Lung (tissue), 12 donors: ENCODE results near the gene E4F1. TPM values are rescaled to one million over a fixed set of nuclear protein-coding genes. Genes with fewer than 3 reads are reported as not detected.

Experiments used
- ATAC-seq: fragments of 200-7000 bp; cut with Tn5 transposase; one replicate; pipeline ENCODE4 v1.9.1; 2020; ENCODE audit warnings: moderate number of reproducible peaks; ENCODE audit not compliant: insufficient read depth, low FRiP score
- DNase-seq, 3 donors: peaks; one replicate each; pipeline ENCODE4 v3.0.0-alpha.2; 2013 to 2017
- H3K27ac ChIP-seq, 2 donors: one replicate each; pipeline ENCODE4 v1.5.1; 2013; ENCODE audit warnings: mild to moderate bottlenecking in 2 of 2, moderate library complexity in 2 of 2, control low read depth in 1 of 2, inconsistent platforms in 1 of 2, low read depth in 1 of 2, low read length in 1 of 2
- H3K27me3 ChIP-seq, 3 donors: one replicate each; pipeline ENCODE4 v1.5.1; 2013; ENCODE audit warnings: low read length in 2 of 3; ENCODE audit not compliant: control insufficient read depth in 3 of 3, insufficient read depth in 3 of 3
- H3K36me3 ChIP-seq, 4 donors: one replicate each; pipeline ENCODE4 v1.5.1; 2013; ENCODE audit warnings: low read length in 4 of 4, mild to moderate bottlenecking in 1 of 4, moderate library complexity in 1 of 4; ENCODE audit not compliant: control insufficient read depth in 4 of 4, insufficient read depth in 4 of 4
- H3K4me1 ChIP-seq, 5 donors: one replicate each; pipeline ENCODE4 v1.5.1; 2013; ENCODE audit warnings: low read length in 5 of 5, mild to moderate bottlenecking in 2 of 5, moderate library complexity in 1 of 5; ENCODE audit not compliant: control insufficient read depth in 5 of 5, insufficient read depth in 5 of 5
- H3K4me3 ChIP-seq: one replicate; pipeline ENCODE4 v1.5.1; 2013; ENCODE audit warnings: mild to moderate bottlenecking, control low read depth, moderate library complexity
- H3K9ac ChIP-seq, 2 donors: one replicate each; pipeline ENCODE4 v1.5.1; 2013; ENCODE audit warnings: low read length in 2 of 2, control low read depth in 1 of 2; ENCODE audit not compliant: insufficient read depth in 1 of 2
- H3K9me3 ChIP-seq, 4 donors: one replicate each; pipeline ENCODE4 v1.5.1; 2013; ENCODE audit warnings: low read length in 3 of 4, mild to moderate bottlenecking in 1 of 4, moderate library complexity in 1 of 4; ENCODE audit not compliant: control insufficient read depth in 4 of 4, insufficient read depth in 3 of 4
- CTCF ChIP-seq: IDR thresholded peaks from 2 replicates; pipeline ENCODE4 v1.5.1; 2012; ENCODE audit warnings: mild to moderate bottlenecking; ENCODE audit errors: control extremely low read depth, extremely low read depth
- WGBS, 2 donors: extraction: QIAGEN DNeasy Blood & Tissue Kit; methylation state at CpG; one replicate each; pipeline ENCODE4 v1.1.7; 2013; 5-methylcytosine and 5-hydroxymethylcytosine counted together
- polyA plus RNA-seq, 2 donors: library from polyadenylated mRNA; stranded (reverse); fragments of 200-250 nt; gene quantifications; one replicate each; pipeline ENCODE4 v1.2.1, GENCODE V29; 2013
- total RNA-seq, 2 donors: library from RNA; depleted of rRNA in 1 of 2; stranded (reverse); fragments of >200 nt in 1 of 2; gene quantifications; one replicate each; pipeline ENCODE4 v1.2.1, GENCODE V29; 2014 to 2021
- donor health status: control.
- donor health status: control.
- donor health status: Bipolar disorder and iron deficiency.
- donor health status: healthy.
- donor health status: DM: yes; HTN: yes; CAD: no.

Gene E4F1
- total and polyA plus RNA-seq, 4 donors, result 21.0 to 30.2 (median 24.8) TPM

GRCh38 chr16:2180962-2181923 lies 42.1 kb upstream of the E4F1 start:
- H3K27ac ChIP-seq, result no peak overlapping the region
- H3K4me1 ChIP-seq, result no peaks in the 10 kb centered on the region
- peaks cover 0 to 20% (median 2%) of the 10 kb centered on the region in 4 donors for H3K36me3 ChIP-seq
- no peak for ATAC-seq
- H3K9me3 ChIP-seq, result no peaks in the 10 kb centered on the region
- no peak for DNase-seq
- H3K9ac ChIP-seq, result no peak overlapping the region
- no peak for TF ChIP-seq CTCF
- H3K4me3 ChIP-seq, result no peak overlapping the region
- no peaks in the 10 kb centered on the region for H3K27me3 ChIP-seq
- 86 to 88% methylated on average over 42 to 46 of the region's 46 CpGs for WGBS, 2 donors

- ATAC-seq (no peak), DNase-seq (no peak)
- H3K27ac ChIP-seq, result no peak overlapping the region
- no peaks in the 10 kb centered on the region for H3K4me1 ChIP-seq
- H3K36me3 ChIP-seq, result peaks cover 0 to 13% (median 2%) of the 10 kb centered on the region in 4 donors
- no peak overlapping the region for H3K9ac ChIP-seq
- WGBS, 2 donors, result 93% methylated on average over 20 of the region's 20 CpGs
- TF ChIP-seq CTCF, result no peak
- no peaks in the 10 kb centered on the region for H3K9me3 ChIP-seq
- H3K4me3 ChIP-seq, result no peak overlapping the region
- no peaks in the 10 kb centered on the region for H3K27me3 ChIP-seq
Measured at GRCh38 chr16:2181952-2182351, 41.4 kb upstream of the E4F1 start.

- Histone ChIP-seq H3K9me3 (no peaks in the 10 kb centered on the region), H3K4me3 (no peak overlapping the region), H3K27me3 (no peaks in the 10 kb centered on the region), H3K9ac (no peak overlapping the region), H3K4me1 (no peaks in the 10 kb centered on the region), H3K36me3 (no peaks in the 10 kb centered on the region), H3K27ac (no peak overlapping the region)
- no peak for DNase-seq
- WGBS, 2 donors, result 93% methylated on average over 30 of the region's 30 CpGs
- ATAC-seq, result no peak
- TF ChIP-seq CTCF, result no peak
Measured at GRCh38 chr16:2183671-2184070, 39.7 kb upstream of the E4F1 start.
